Testis (tissue), 2 donors: Measurements from ENCODE around the gene LGI2.

Experiments
- POLR2A ChIP-seq: fragments of 450-650 bp; IDR thresholded peaks from one replicate; pipeline ENCODE4 v1.6.1; 2017; ENCODE audit warnings: antibody characterized with exemption, mild to moderate bottlenecking, moderate library complexity
- TF ChIP-seq, protein P1 (sequence below), 3 experiments: fragments of 450-650 bp in 2 of 3; fragments of 200-600 bp in 1 of 3; sonication (generic) in 1 of 3; IDR thresholded peaks; one replicate each; pipeline ENCODE4 v1.5.1; 2016 to 2019; ENCODE audit warnings: antibody characterized with exemption in 3 of 3, mild to moderate bottlenecking in 2 of 3, moderate library complexity in 1 of 3

- TF ChIP-seq POLR2A: no peak
- TF ChIP-seq, protein P1, sequence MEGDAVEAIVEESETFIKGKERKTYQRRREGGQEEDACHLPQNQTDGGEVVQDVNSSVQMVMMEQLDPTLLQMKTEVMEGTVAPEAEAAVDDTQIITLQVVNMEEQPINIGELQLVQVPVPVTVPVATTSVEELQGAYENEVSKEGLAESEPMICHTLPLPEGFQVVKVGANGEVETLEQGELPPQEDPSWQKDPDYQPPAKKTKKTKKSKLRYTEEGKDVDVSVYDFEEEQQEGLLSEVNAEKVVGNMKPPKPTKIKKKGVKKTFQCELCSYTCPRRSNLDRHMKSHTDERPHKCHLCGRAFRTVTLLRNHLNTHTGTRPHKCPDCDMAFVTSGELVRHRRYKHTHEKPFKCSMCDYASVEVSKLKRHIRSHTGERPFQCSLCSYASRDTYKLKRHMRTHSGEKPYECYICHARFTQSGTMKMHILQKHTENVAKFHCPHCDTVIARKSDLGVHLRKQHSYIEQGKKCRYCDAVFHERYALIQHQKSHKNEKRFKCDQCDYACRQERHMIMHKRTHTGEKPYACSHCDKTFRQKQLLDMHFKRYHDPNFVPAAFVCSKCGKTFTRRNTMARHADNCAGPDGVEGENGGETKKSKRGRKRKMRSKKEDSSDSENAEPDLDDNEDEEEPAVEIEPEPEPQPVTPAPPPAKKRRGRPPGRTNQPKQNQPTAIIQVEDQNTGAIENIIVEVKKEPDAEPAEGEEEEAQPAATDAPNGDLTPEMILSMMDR (IDR thresholded peaks at IDR 0.05): no peak
Measured at GRCh38 chr4:25011135-25011866, 19.4 kb downstream of the LGI2 start.
